GM19397 (cell line): ENCODE measurements around the gene SLC47A1.
"Not testable (repeated sequence)": the region's sequence is repeated elsewhere in the genome, so short reads cannot be mapped to it uniquely, and the experiment has no call there.

ENCODE experiments used
- ATAC-seq: cut with Tn5 transposase; IDR thresholded peaks from one replicate; pipeline ENCODE4 v1.9.1; 2021; ENCODE audit warnings: mild to moderate bottlenecking, moderate library complexity; ENCODE audit not compliant: unreplicated experiment

SLC47A1 gene, protein sequence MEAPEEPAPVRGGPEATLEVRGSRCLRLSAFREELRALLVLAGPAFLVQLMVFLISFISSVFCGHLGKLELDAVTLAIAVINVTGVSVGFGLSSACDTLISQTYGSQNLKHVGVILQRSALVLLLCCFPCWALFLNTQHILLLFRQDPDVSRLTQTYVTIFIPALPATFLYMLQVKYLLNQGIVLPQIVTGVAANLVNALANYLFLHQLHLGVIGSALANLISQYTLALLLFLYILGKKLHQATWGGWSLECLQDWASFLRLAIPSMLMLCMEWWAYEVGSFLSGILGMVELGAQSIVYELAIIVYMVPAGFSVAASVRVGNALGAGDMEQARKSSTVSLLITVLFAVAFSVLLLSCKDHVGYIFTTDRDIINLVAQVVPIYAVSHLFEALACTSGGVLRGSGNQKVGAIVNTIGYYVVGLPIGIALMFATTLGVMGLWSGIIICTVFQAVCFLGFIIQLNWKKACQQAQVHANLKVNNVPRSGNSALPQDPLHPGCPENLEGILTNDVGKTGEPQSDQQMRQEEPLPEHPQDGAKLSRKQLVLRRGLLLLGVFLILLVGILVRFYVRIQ

GRCh38 chr17:19533718-19534561 lies at the start of gene SLC47A1:
SLC47A1 (plus strand) TSS chr17:19533854; CDS start chr17:19533940, 86 bp downstream.
- ATAC-seq: no peak

GRCh38 chr17:19485800-19486340 lies 47.8 kb upstream of the SLC47A1 start:
- no peak for ATAC-seq

DNA sequence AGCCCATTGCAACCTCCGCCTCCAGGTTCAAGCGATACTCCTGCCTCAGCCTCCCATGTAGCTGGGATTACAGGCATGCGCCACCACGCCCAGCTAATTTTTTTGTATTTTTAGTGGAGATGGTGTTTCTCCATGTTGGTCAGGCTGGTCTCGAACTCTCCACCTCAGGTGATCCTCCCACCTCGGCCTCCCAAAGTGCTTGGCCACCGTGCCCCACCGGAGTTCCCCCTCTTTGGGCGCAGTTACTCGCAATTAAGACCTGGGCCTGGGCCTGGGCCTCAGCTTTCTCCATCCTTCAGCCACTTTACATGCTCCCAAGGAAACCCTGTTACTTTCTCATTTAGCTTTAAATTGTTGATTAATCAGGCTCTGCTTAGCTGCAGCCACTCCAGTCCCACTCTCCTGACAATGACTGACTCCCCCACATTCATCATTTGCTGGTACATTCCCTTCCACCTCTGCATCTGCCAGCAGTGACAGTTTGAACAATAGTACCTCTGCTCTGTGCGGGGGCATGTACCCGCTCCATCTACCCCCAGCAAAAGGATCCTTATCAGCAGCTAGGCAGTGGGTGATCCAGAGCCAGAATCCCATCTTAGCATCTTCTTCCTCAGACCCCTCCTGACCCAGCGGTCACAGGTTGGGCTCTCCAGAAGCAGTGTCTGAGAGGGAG lies 47.2 kb upstream of the SLC47A1 start:
- no peak for ATAC-seq

DNA sequence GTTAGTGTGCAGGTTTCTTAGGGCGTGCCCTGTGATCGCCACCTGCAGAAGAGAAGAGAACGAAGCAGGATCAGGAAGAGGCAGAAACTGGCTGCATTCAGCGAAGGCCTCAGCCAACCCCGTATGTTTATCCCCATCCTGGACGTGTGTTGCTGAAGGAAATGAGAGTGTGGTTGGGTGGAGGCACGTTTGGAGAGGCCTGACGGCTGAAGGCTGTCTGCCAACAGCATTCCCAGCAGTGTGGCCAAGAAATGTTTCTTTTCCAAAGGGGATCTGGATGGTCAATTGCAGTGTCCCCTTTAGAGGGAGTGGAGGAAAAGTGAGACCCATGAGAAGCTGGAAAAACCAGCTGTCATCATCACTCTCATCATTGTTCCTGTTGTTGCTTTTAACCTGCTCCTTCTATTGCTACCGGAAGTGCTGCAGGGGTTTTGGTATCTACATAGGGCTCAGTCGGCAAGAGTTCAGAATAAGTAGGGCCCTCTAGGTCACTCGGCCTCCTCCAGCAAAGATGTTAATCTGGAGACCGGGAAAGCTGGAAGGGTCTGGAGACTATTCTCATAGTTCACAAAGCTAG lies 46.5 kb upstream of the SLC47A1 start:
- no peak for ATAC-seq

DNA sequence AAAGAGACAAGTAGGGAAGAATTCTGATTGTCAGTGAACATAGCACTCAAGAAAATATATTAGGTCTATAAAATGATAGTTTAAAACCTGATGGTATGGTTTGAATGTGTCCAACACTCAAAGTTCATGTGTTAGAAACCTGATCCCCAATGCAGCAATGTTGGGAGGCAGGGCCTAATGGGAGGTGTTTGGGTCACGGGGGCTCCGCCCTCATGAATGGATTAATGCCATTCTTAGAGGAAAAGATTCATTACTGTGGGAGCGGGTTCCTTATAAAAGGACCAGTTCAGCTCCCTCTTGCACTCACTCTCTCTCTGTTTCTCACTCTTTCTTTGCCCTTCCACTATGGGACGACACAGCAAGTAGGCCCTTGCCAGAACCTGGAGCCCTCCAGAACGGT lies 41.5 kb upstream of the SLC47A1 start:
- no peak for ATAC-seq

DNA sequence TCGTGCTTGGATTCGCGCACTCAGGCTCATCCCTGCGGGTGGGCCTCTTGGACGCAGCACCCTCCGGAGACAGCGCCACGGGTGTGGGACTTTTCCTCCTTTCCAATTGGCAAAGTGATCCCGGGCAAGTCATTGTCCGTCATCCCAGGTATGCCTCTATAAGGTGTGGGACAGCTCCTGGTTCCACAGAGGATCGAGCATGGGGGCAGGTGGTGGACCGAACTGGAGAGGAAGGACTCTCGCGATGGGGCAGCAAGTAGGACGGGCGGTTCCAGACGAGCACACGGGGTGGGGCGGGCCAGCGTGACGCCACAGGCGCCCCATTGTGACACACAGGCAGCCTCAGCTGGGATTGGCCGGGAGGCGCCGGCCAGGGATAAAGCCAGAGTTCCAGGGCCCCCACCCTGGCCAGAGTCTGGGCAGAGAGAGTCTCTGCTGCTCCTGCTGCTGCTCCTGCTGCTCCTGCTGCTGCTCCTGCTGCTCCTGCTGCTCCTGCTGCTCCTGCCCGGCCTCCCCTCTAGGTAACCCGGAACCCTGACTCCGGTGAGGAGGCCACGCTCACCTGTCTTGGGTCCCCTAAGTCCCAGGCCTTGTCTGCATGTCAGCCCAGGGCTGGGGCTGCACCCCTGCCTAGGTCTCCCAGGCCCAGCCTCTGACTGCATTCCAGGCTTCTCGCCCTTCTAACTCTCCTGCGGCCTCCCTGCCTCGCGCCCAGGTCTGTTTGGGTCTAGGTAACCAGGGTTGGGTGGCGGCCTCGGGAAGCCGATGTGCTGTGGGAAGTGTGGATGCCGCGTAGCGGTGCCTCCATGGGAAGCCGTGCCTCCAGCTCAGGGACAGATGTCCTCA lies 38.5 kb upstream of the SLC47A1 start:
- ATAC-seq: no peak

DNA sequence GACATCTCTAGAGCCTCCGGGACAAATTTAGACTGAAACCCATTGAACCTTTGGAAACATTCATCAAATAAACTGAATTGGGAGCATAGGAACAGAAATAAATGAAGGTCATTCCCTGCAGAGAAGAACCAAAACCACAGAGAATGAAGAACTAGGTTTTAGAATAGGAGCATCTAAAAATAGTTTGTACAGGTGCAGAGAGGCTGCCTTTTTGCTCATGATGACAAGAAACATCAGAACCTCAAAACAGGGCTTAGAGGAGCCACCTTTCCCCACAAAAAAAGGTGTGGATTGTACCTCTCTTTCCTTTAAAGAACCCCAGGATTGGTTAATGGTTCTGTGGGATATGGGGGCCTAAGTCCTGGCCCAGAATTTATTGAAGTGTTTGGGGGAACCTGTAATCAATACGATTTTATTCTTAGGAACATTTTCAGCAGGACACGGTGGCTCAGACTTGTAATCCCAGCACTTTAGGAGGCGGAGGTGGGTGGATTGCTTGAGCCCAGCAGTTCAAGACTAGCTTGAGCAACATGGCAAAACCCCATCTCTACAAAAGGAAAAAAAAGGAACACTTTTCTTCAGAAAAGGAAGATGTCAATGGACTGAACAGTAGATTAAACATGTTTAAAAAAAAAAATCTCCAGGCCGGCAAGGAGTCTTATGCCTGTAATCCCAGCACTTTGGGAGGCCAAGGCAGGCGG lies 37.7 kb upstream of the SLC47A1 start:
- no peak for ATAC-seq

DNA sequence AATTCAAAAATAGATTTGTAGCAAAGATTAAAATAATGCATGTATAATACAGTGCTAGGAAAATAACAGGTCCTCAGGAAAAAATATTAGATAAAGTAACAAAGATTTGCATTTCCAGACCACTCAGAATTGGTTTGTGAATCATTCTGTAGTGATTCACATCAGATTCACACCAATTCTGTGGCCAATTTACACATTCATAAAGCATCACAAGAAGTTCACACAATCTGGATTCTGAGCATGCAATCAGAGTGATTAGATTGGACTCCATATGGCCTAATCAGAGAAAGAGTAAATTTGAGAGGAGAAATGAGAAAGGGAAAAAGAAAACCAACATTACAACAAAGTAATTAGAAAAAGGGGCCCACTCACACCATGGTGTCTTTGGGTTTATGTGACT lies 36.0 kb upstream of the SLC47A1 start:
- ATAC-seq: no peak

GRCh38 chr17:19501219-19501618 lies 32.4 kb upstream of the SLC47A1 start:
- ATAC-seq: no peak

- ATAC-seq: no peak
Observed at GRCh38 chr17:19502517-19502916, 31.1 kb upstream of the SLC47A1 start.

GRCh38 chr17:19505561-19505960 lies 28.1 kb upstream of the SLC47A1 start:
- ATAC-seq: not testable (repeated sequence)

GRCh38 chr17:19507775-19508576 lies 25.7 kb upstream of the SLC47A1 start:
- ATAC-seq: peak; percentile 71

GRCh38 chr17:19508577-19508867 lies 25.1 kb upstream of the SLC47A1 start:
- no peak for ATAC-seq

DNA sequence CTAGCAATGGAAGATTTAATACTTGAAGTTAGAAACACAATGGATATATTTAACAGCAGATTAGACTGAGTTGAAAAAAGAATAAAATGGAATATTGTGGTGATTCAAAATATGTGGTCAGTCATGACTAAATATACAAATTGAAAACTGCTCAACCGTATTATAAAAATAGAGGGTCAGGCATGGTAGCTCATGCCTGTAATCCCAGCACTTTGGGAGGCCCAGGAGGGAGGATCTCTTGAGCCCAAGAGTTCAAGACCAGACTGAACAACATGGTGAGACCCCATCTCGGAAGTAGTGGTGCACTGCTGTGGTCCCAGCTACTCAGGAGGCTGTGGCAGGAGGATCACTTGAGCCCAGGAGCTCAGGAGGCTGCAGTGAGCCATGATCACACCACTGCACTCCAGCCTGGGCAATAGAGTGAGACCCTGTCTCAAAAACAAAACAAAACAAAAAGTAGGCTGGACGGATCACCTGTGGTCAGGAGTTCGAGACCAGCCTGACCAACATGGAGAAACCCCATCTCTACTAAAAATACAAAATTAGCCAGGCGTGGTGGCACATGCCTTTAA lies 24.3 kb upstream of the SLC47A1 start:
- ATAC-seq: not testable (repeated sequence)

DNA sequence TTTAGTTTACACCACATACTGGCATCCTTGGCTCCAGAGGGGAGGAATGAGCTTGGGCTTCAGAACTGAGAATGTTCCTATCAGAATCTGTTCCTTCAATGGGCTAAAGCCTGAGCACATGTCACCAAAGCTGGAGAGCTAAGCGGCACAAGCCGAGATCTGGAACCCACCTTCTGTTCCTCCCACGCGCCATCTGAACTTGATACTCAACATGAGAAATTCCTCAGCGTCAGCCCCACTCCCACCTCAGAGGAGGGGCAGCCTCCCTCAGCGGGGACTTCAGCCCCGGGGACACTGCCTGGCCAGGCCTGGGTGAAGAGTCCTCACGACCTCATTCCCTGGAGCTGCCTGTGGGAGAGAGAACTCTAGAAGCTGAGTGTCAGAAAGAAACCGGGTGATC lies 22.8 kb upstream of the SLC47A1 start:
- ATAC-seq: no peak

- ATAC-seq: no peak
Observed at GRCh38 chr17:19513897-19514488, 19.7 kb upstream of the SLC47A1 start.

- ATAC-seq: no peak
Observed at GRCh38 chr17:19517699-19518098, 16.0 kb upstream of the SLC47A1 start.
